ENCODE results near the gene PDGFC. TPM values are rescaled to one million over a fixed set of nuclear protein-coding genes. Genes with fewer than 3 reads are reported as not detected.

PDGFC gene
- total RNA-seq, 1 experiment from 2014 or later, result 9.8 TPM

DNA sequence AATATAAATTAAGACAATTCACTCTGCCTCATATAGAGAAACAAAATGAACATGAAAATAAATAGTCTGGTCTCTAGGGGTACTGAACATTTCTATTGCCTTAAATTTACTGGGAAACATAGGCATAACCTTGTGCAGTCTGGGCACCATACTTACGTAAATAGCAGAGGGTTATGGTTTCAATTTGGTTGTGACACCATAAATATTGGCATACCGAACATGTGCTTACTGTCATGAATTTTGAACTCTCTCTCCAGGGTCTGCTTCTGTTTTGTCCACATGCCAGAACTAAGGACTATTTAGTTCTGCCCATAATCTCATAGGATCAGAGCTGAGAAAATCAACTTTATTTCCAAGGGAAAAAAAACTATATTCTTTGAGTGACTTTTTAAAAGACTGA lies 17.6 kb downstream of the PDGFC start:
- no peaks in the 10 kb centered on the region for H3K36me3 ChIP-seq (ENCODE audit: control insufficient read depth in 1 of 2, insufficient read depth in 2 of 2, low read length in 2 of 2)
- TF ChIP-seq, protein P1, sequence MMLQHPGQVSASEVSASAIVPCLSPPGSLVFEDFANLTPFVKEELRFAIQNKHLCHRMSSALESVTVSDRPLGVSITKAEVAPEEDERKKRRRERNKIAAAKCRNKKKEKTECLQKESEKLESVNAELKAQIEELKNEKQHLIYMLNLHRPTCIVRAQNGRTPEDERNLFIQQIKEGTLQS (IDR thresholded peaks at IDR 0.05), result no peak
- TF ChIP-seq CEBPB (IDR thresholded peaks at IDR 0.05; ENCODE audit: low read depth) (no peak), EZH2phosphoT487 (IDR thresholded peaks at IDR 0.05; ENCODE audit: borderline replicate concordance) (no peak)
- H3K4me1 ChIP-seq (ENCODE audit: control insufficient read depth in 1 of 2, insufficient read depth in 2 of 2, low read length in 2 of 2), result peaks cover 15 to 35% of the 10 kb centered on the region in 2 experiments
- intact Hi-C loops (cut with micrococcal nuclease), result no loop called here
- no peak for ATAC-seq
- H3K9me3 ChIP-seq (ENCODE audit: control insufficient read depth in 1 of 2, insufficient read depth in 1 of 2, low read depth in 1 of 2, low read length in 2 of 2), result no peaks in the 10 kb centered on the region
- H3K4me3 ChIP-seq (replicated peaks in 1 of 2; ENCODE audit: low read depth in 1 of 2, low read length in 2 of 2), result no peak overlapping the region
- H3K9me2 ChIP-seq (ENCODE audit: insufficient read depth), result no peaks in the 10 kb centered on the region
- POLR2A ChIA-PET, result no interaction called here
- no peaks in the 10 kb centered on the region for H3K27me3 ChIP-seq (ENCODE audit: insufficient read depth, low read length)
- no peaks in the 10 kb centered on the region for H4K20me1 ChIP-seq (ENCODE audit: insufficient read depth)
- no peaks in the 10 kb centered on the region for H3K79me2 ChIP-seq (ENCODE audit: insufficient read depth, low read length)
- no peak overlapping the region for H2AFZ ChIP-seq (ENCODE audit: low read depth, low read length, poor library complexity, severe bottlenecking)
- H3K9ac ChIP-seq (ENCODE audit: low read length), result no peak overlapping the region
- no peak for DNase-seq (ENCODE audit: low read depth, low spot score)
- RAD21 ChIA-PET (ENCODE audit: low non-redundant PET in 1 of 2, low total read pairs in 2 of 2, uncharacterized antibody in 2 of 2, unreplicated experiment in 2 of 2), result no interaction called here
- no TSS peak for BruUV-seq (replicated peaks)
- no peak overlapping the region for H3K27ac ChIP-seq (ENCODE audit: low read depth, low read length)
- no peak overlapping the region for H3K4me2 ChIP-seq (ENCODE audit: low read length)
- CTCF ChIA-PET, result no interaction called here

DNA sequence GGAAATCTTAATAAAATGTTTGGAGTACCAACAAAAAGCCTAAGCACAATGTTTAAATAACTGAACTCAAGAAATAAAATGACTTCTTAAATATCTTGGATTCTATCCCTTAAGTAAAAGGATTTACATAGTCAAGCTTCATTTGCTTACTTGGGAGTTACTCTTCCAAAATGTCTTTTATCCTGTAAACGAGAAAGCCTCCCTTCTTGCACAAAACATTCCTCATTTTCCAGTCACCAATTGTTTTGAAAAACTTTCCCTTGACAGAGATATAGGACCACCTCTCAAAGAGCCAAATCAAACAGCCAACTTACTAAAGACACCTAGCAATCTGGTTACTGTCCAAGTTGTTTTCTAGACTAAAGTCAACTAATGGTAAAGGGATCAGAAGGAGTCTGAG lies 18.6 kb downstream of the PDGFC start:
- intact Hi-C loops (cut with micrococcal nuclease), result no loop called here
- ChIA-PET POLR2A (no interaction called here), CTCF (interaction anchor here (2.0 kb wide), 1 partner anchor 92 kb away, joined by 6 read pairs; no protein-coding TSS in a partner anchor), RAD21 (ENCODE audit: low non-redundant PET in 1 of 2, low total read pairs in 2 of 2, uncharacterized antibody in 2 of 2, unreplicated experiment in 2 of 2) (no interaction called here)
- Histone ChIP-seq H3K9ac (ENCODE audit: low read length) (no peak overlapping the region), H2AFZ (ENCODE audit: low read depth, low read length, poor library complexity, severe bottlenecking) (no peak overlapping the region), H3K27me3 (ENCODE audit: insufficient read depth, low read length) (no peaks in the 10 kb centered on the region), H3K9me2 (ENCODE audit: insufficient read depth) (no peaks in the 10 kb centered on the region), H3K27ac (ENCODE audit: low read depth, low read length) (no peak overlapping the region), H3K4me2 (ENCODE audit: low read length) (no peak overlapping the region), H3K36me3 (ENCODE audit: control insufficient read depth in 1 of 2, insufficient read depth in 2 of 2, low read length in 2 of 2) (no peaks in the 10 kb centered on the region), H3K9me3 (ENCODE audit: control insufficient read depth in 1 of 2, insufficient read depth in 1 of 2, low read depth in 1 of 2, low read length in 2 of 2) (no peaks in the 10 kb centered on the region), H3K4me3 (replicated peaks in 1 of 2; ENCODE audit: low read depth in 1 of 2, low read length in 2 of 2) (no peak overlapping the region), H4K20me1 (ENCODE audit: insufficient read depth) (no peaks in the 10 kb centered on the region), H3K79me2 (ENCODE audit: insufficient read depth, low read length) (no peaks in the 10 kb centered on the region), H3K4me1 (ENCODE audit: control insufficient read depth in 1 of 2, insufficient read depth in 2 of 2, low read length in 2 of 2) (peaks cover 19 to 40% of the 10 kb centered on the region in 2 experiments)
- no TSS peak for BruUV-seq (replicated peaks)
- ATAC-seq (no peak), DNase-seq (ENCODE audit: low read depth, low spot score) (no peak)
- no peak for TF ChIP-seq ZNF274 (IDR thresholded peaks at IDR 0.05; ENCODE audit: low read depth, low read length)
- TF ChIP-seq EZH2phosphoT487 (IDR thresholded peaks at IDR 0.05; ENCODE audit: borderline replicate concordance), result no peak
- TF ChIP-seq, protein P2, sequence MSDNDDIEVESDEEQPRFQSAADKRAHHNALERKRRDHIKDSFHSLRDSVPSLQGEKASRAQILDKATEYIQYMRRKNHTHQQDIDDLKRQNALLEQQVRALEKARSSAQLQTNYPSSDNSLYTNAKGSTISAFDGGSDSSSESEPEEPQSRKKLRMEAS (IDR thresholded peaks at IDR 0.05), result no peak
- TF ChIP-seq, protein P3, sequence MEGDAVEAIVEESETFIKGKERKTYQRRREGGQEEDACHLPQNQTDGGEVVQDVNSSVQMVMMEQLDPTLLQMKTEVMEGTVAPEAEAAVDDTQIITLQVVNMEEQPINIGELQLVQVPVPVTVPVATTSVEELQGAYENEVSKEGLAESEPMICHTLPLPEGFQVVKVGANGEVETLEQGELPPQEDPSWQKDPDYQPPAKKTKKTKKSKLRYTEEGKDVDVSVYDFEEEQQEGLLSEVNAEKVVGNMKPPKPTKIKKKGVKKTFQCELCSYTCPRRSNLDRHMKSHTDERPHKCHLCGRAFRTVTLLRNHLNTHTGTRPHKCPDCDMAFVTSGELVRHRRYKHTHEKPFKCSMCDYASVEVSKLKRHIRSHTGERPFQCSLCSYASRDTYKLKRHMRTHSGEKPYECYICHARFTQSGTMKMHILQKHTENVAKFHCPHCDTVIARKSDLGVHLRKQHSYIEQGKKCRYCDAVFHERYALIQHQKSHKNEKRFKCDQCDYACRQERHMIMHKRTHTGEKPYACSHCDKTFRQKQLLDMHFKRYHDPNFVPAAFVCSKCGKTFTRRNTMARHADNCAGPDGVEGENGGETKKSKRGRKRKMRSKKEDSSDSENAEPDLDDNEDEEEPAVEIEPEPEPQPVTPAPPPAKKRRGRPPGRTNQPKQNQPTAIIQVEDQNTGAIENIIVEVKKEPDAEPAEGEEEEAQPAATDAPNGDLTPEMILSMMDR (IDR thresholded peaks at IDR 0.05 in 2 of 3, conservative IDR thresholded peaks at IDR 0.05 in 1 of 3; ENCODE audit: borderline replicate concordance in 1 of 3, insufficient read depth in 1 of 3, low read depth in 2 of 3, low read length in 2 of 3), result no peak
- TF ChIP-seq POLR2A (IDR thresholded peaks at IDR 0.05; ENCODE audit: borderline replicate concordance, extremely low read depth, insufficient read depth, insufficient read length), result no peak
- TF ChIP-seq EZH2 (IDR thresholded peaks at IDR 0.05), result no peak
- TF ChIP-seq SRF (IDR thresholded peaks at IDR 0.05; ENCODE audit: low read depth), result no peak
- no peak for TF ChIP-seq CEBPB (IDR thresholded peaks at IDR 0.05; ENCODE audit: low read depth)
- TF ChIP-seq FOSL1 (IDR thresholded peaks at IDR 0.05; ENCODE audit: low read depth), result no peak
